GM12878 (cell line): Measurements from ENCODE around the gene RBBP5. TPM values are rescaled to one million over a fixed set of nuclear protein-coding genes. Genes with fewer than 3 reads are reported as not detected.
"Not testable (repeated sequence)": the region's sequence is repeated elsewhere in the genome, so short reads cannot be mapped to it uniquely, and the experiment has no call there.

Experiments
- ATAC-seq: fragments of 200-7000 bp; cut with Tn5 transposase; 3 replicates; pipeline ENCODE4 v1.9.1; 2020; ENCODE audit warnings: mild to moderate bottlenecking, moderate library complexity
- BruUV-seq: library from RNA; stranded (reverse); fragments of 400-500 nt; replicated peaks from 2 replicates; lab custom pipeline; 2021; lab: Mats Ljungman, UMichigan
- CTCF ChIA-PET: fragments of 300-600 bp; sonication (Branson Sonifier 250); formaldehyde crosslinking; extraction: SDS; loops from one replicate; lab custom pipeline; 2021; ENCODE audit warnings: inconsistent platforms; lab: Yijun Ruan, JAX
- POLR2A ChIA-PET: fragments of 350-600 bp; formaldehyde crosslinking; extraction: SDS; loops from one replicate; lab custom pipeline; 2021; ENCODE audit warnings: inconsistent platforms; lab: Charles Lee
- RAD21 ChIA-PET: fragments of 300-600 bp; sonication (Branson Sonifier 250); formaldehyde crosslinking; loops from one replicate; lab custom pipeline; 2023; ENCODE audit warnings: antibody characterized with exemption; ENCODE audit not compliant: unreplicated experiment; lab: Charles Lee
- SMC1A ChIA-PET: fragments of 300-600 bp; sonication (Branson Sonifier 250); formaldehyde crosslinking; loops from one replicate; lab custom pipeline; 2023; ENCODE audit not compliant: unreplicated experiment, uncharacterized antibody; lab: Charles Lee
- DNase-seq: peaks from one replicate; pipeline ENCODE4 v3.0.0-alpha.2; 2011; ENCODE audit warnings: low read depth, low spot score
- FAIRE-seq: peaks from 3 replicates; lab custom pipeline; 2011; peaks lifted over from hg19 to GRCh38; lab: Jason Lieb, UNC
- H2AFZ ChIP-seq: 2 replicates; pipeline ENCODE4 v1.6.0; 2011; ENCODE audit warnings: low read depth, low read length, control low read depth; ENCODE audit not compliant: control insufficient read depth
- H3K27ac ChIP-seq: 2 replicates; pipeline ENCODE4 v1.5.1; 2011; ENCODE audit warnings: control low read depth; ENCODE audit not compliant: control insufficient read depth, insufficient read depth
- H3K27me3 ChIP-seq, 2 experiments: replicated peaks in 1 of 2; 2 replicates each; pipeline versions ENCODE4 v1.6.0 to v1.6.1; 2011; ENCODE audit warnings: low read length in 1 of 2; ENCODE audit not compliant: control insufficient read depth in 2 of 2, insufficient read depth in 2 of 2
- H3K36me3 ChIP-seq, 2 experiments: 2 replicates each; pipeline ENCODE4 v1.5.1; 2011; ENCODE audit warnings: low read length in 1 of 2; ENCODE audit not compliant: control insufficient read depth in 2 of 2, insufficient read depth in 2 of 2
- H3K4me1 ChIP-seq: 2 replicates; pipeline ENCODE4 v1.6.1; 2011; ENCODE audit warnings: mild to moderate bottlenecking, low read length, moderate library complexity, mixed read lengths; ENCODE audit not compliant: control insufficient read depth, insufficient read depth
- H3K4me2 ChIP-seq: 2 replicates; pipeline ENCODE4 v1.6.0; 2011; ENCODE audit warnings: control low read depth; ENCODE audit not compliant: control insufficient read depth, insufficient read depth
- H3K4me3 ChIP-seq: fragments of 200-600 bp; sonication (generic); 2 replicates; pipeline ENCODE4 v1.5.1; 2016
- H3K79me2 ChIP-seq: 2 replicates; pipeline ENCODE4 v1.6.0; 2011; ENCODE audit warnings: low read length; ENCODE audit not compliant: control insufficient read depth, insufficient read depth
- H3K9ac ChIP-seq: 2 replicates; pipeline ENCODE4 v1.8.0; 2011; ENCODE audit warnings: low read length, control low read depth, mixed read lengths; ENCODE audit not compliant: control insufficient read depth, insufficient read depth
- H3K9me3 ChIP-seq: replicated peaks from 3 replicates; pipeline ENCODE4 v1.5.1; 2011; ENCODE audit warnings: mild to moderate bottlenecking, low read length; ENCODE audit not compliant: control insufficient read depth, insufficient read depth
- H4K20me1 ChIP-seq: 2 replicates; pipeline ENCODE4 v1.6.0; 2011; ENCODE audit not compliant: control insufficient read depth, insufficient read depth
- CBX5 ChIP-seq: sonication (generic); IDR thresholded peaks from 2 replicates; pipeline ENCODE4 v1.6.1; 2016; ENCODE audit warnings: low read depth, moderate library complexity, mild to moderate bottlenecking, inconsistent platforms
- LARP7 ChIP-seq: fragments of 450-650 bp; IDR thresholded peaks from 2 replicates; pipeline ENCODE4 v1.6.1; 2017; ENCODE audit warnings: mild to moderate bottlenecking
- WGBS: methylation state at CpG from one replicate; pipeline ENCODE4 v1.1.6; 2016; ENCODE audit warnings: low lambda C conversion rate; ENCODE audit not compliant: insufficient replicate concordance, insufficient coverage; ENCODE audit errors: missing lambda C conversion rate; 5-methylcytosine and 5-hydroxymethylcytosine counted together
- in situ Hi-C: fragments of 300-500 bp; cut with MboI; formaldehyde crosslinking; loops from 9 replicates; pipeline ENCODE4 v1.14.3; 2018; ENCODE audit warnings: mixed read lengths
- intact Hi-C: fragments of 100-400 bp; cut with micrococcal nuclease; formaldehyde crosslinking; loops from one replicate; pipeline ENCODE4 v1.14.2; 2022; ENCODE audit not compliant: unreplicated experiment
- polyA plus RNA-seq, 11 experiments: library from polyadenylated mRNA; depleted of rRNA in 4 of 11; unstranded in 6 of 11; stranded (reverse) in 5 of 11; fragments of >200 nt; fragmentation: Nextera tagmentation in 4 of 11; fragmentation: Illumina TruSeq in 1 of 11; extraction: Ambion mirVana in 4 of 11; extraction: Trizol in 1 of 11; gene quantifications; 1 replicate in 1 of 11; 2 replicates in 10 of 11; pipeline versions ENCODE4 v1.2.1 to v1.2.3, GENCODE V29; 2011 to 2016; ENCODE audit warnings: inconsistent platforms in 2 of 11, missing spikeins in 2 of 11, low read depth in 1 of 11
- total RNA-seq, 4 experiments: library from RNA; depleted of rRNA in 3 of 4; stranded (reverse); fragments of >200 nt in 3 of 4; fragmentation: Illumina TruSeq in 1 of 4; extraction: Trizol in 1 of 4; gene quantifications; 2 replicates each; pipeline versions ENCODE4 v1.2.1 to v1.2.3, GENCODE V29; 2013 to 2021

RBBP5 gene
- total and polyA plus RNA-seq, 10 of the 15 experiments (the other 5 are each of a cell fraction or from before 2014, with no cell fraction given): 10.0 to 20.6 (median 14.8) TPM

- H3K9ac ChIP-seq, FAIRE-seq, H3K27me3 ChIP-seq, BruUV-seq, H2AFZ ChIP-seq, H3K4me2 ChIP-seq, H4K20me1 ChIP-seq, CTCF ChIA-PET, H3K4me3 ChIP-seq, H3K79me2 ChIP-seq, H3K27ac ChIP-seq, POLR2A ChIA-PET, intact Hi-C loops, in situ Hi-C loops, H3K36me3 ChIP-seq, H3K4me1 ChIP-seq, ATAC-seq, H3K9me3 ChIP-seq, RAD21 ChIA-PET, DNase-seq: not testable (repeated sequence)
- TF ChIP-seq CBX5: peak; percentile 49; the same call in 1 of the 2 replicates
- SMC1A ChIA-PET: interaction anchor here (0.7 kb wide), 1 partner anchor 22 kb away, joined by 3 read pairs; no protein-coding TSS in a partner anchor
- 91% methylated on average over 3 of the region's 3 CpGs for WGBS
These were observed 34.0 kb upstream of the RBBP5 start for GRCh38 chr1:205155665-205156377.

GRCh38 chr1:205152505-205152904 lies 30.7 kb upstream of the RBBP5 start:
- CTCF ChIA-PET: interaction anchor here (1.8 kb wide), 1 partner anchor 11 kb away, joined by 12 read pairs; no protein-coding TSS in a partner anchor
- in situ Hi-C loops: no loop called here
- H3K9ac ChIP-seq: no peak overlapping the region
- H3K4me3 ChIP-seq: no peak overlapping the region
- WGBS: 88% methylated on average over 4 of the region's 4 CpGs
- H3K9me3 ChIP-seq: peaks cover 9% of the 10 kb centered on the region
- peaks cover 0 to 3% of the 10 kb centered on the region in 2 experiments; a peak in 3 of 4 replicates for H3K36me3 ChIP-seq
- H4K20me1 ChIP-seq: no peaks in the 10 kb centered on the region
- H3K4me1 ChIP-seq: no peaks in the 10 kb centered on the region
- H3K79me2 ChIP-seq: no peaks in the 10 kb centered on the region
- DNase-seq (no peak), FAIRE-seq (no peak), ATAC-seq (no peak)
- RAD21 ChIA-PET: no interaction called here
- POLR2A ChIA-PET: no interaction called here
- intact Hi-C loops: no loop called here
- H2AFZ ChIP-seq: no peak overlapping the region
- no peak for TF ChIP-seq LARP7
- no peaks in the 10 kb centered on the region for H3K27me3 ChIP-seq
- BruUV-seq: no TSS peak
- SMC1A ChIA-PET: no interaction called here
- H3K4me2 ChIP-seq: no peak overlapping the region
- H3K27ac ChIP-seq: no peak overlapping the region
